DND-41 (cell line): Measurements from ENCODE around the gene PAGE2.

ENCODE experiments used
- ATAC-seq: fragments of 200-7000 bp; cut with Tn5 transposase; 3 replicates; pipeline ENCODE4 v1.9.1; 2021; ENCODE audit warnings: low read depth; ENCODE audit not compliant: insufficient read depth
- DNase-seq: peaks from one replicate; pipeline ENCODE4 v3.0.0-alpha.2; 2020
- H2AFZ ChIP-seq: 2 replicates; pipeline ENCODE4 v1.6.0; 2012; ENCODE audit warnings: low read depth, low read length
- H3K27ac ChIP-seq: 2 replicates; pipeline ENCODE4 v1.5.1; 2012; ENCODE audit warnings: low read length, inconsistent platforms
- H3K27me3 ChIP-seq: fragments of 200-600 bp; sonication (generic); 2 replicates; pipeline ENCODE4 v1.6.0; 2012; ENCODE audit warnings: low read length, mild to moderate bottlenecking, inconsistent platforms; ENCODE audit not compliant: insufficient read depth, poor library complexity
- H3K36me3 ChIP-seq: 2 replicates; pipeline ENCODE4 v1.5.1; 2012; ENCODE audit warnings: low read length, inconsistent platforms; ENCODE audit not compliant: insufficient read depth
- H3K4me1 ChIP-seq: 2 replicates; pipeline ENCODE4 v1.5.1; 2012; ENCODE audit warnings: mild to moderate bottlenecking, low read length; ENCODE audit not compliant: insufficient read depth
- H3K4me2 ChIP-seq: 2 replicates; pipeline ENCODE4 v1.6.0; 2012; ENCODE audit warnings: mild to moderate bottlenecking, moderate library complexity, low read length, inconsistent platforms; ENCODE audit not compliant: insufficient read depth
- H3K4me3 ChIP-seq, 2 experiments: fragments of 200-600 bp in 1 of 2; shearing (Covaris generic) in 1 of 2; 2 replicates each; pipeline ENCODE4 v1.5.1; 2012 to 2016; ENCODE audit warnings: inconsistent platforms in 2 of 2, low read length in 2 of 2, mild to moderate bottlenecking in 2 of 2, low read depth in 1 of 2, moderate library complexity in 1 of 2
- H3K79me2 ChIP-seq: 2 replicates; pipeline ENCODE4 v1.6.0; 2012; ENCODE audit warnings: low read length, inconsistent platforms; ENCODE audit not compliant: insufficient read depth
- H3K9ac ChIP-seq: 2 replicates; pipeline ENCODE4 v1.6.0; 2012; ENCODE audit warnings: low read depth, mild to moderate bottlenecking, inconsistent platforms, low read length, moderate library complexity
- H3K9me3 ChIP-seq: 2 replicates; pipeline ENCODE4 v1.5.1; 2012; ENCODE audit warnings: low read length, moderate library complexity, mild to moderate bottlenecking, inconsistent platforms; ENCODE audit not compliant: insufficient read depth, severe bottlenecking
- H4K20me1 ChIP-seq: 2 replicates; pipeline ENCODE4 v1.6.0; 2012; ENCODE audit warnings: low read length; ENCODE audit not compliant: insufficient read depth
- CTCF ChIP-seq: IDR thresholded peaks from 2 replicates; pipeline ENCODE4 v1.5.1; 2012; ENCODE audit warnings: borderline replicate concordance, low read length, moderate library complexity, mild to moderate bottlenecking; ENCODE audit not compliant: poor library complexity, severe bottlenecking; ENCODE audit errors: extremely low read depth
- EZH2 ChIP-seq: IDR thresholded peaks from 3 replicates; pipeline ENCODE4 v1.6.1; 2012; ENCODE audit warnings: borderline replicate concordance, low read depth, mild to moderate bottlenecking, moderate library complexity, low read length, inconsistent platforms; ENCODE audit not compliant: severe bottlenecking

PAGE2 gene

GRCh38 chrX:55074851-55075467, 13.9 kb upstream of the PAGE2 start, which contains the start of gene PAGE2B:
Gene PAGE2B, plus strand, starts transcription at chrX:55075030. Its CDS starts 1,012 bp downstream, at chrX:55076042.
- H3K4me1 ChIP-seq = no peaks in the 10 kb centered on the region
- H3K9ac ChIP-seq = no peak within 1 kb of the TSS
- no peak within 1 kb of the TSS for H3K4me2 ChIP-seq
- DNase-seq (no peak), ATAC-seq (no peak)
- H2AFZ ChIP-seq = no peak within 1 kb of the TSS
- no peaks in the 10 kb centered on the region for H3K27me3 ChIP-seq
- no peaks in the 10 kb centered on the region for H3K36me3 ChIP-seq
- H3K9me3 ChIP-seq = no peaks in the 10 kb centered on the region
- H3K27ac ChIP-seq = no peak within 1 kb of the TSS
- no peaks in the 10 kb centered on the region for H3K79me2 ChIP-seq
- H4K20me1 ChIP-seq = no peaks in the 10 kb centered on the region
- H3K4me3 ChIP-seq = no peak within 1 kb of the TSS
- TF ChIP-seq EZH2 (no peak), CTCF (no peak)

GRCh38 chrX:55098691-55099090, 9.9 kb downstream of the PAGE2 start:
- Histone ChIP-seq H3K36me3 (no peaks in the 10 kb centered on the region), H3K4me3 (no peak overlapping the region), H3K4me1 (no peaks in the 10 kb centered on the region), H3K9me3 (no peaks in the 10 kb centered on the region), H4K20me1 (no peaks in the 10 kb centered on the region), H3K27me3 (no peaks in the 10 kb centered on the region), H3K79me2 (no peaks in the 10 kb centered on the region), H2AFZ (no peak overlapping the region), H3K27ac (no peak overlapping the region), H3K9ac (no peak overlapping the region), H3K4me2 (no peak overlapping the region)
- no peak for TF ChIP-seq CTCF
- TF ChIP-seq EZH2 = no peak
- no peak for DNase-seq
- no peak for ATAC-seq

GRCh38 chrX:55099162-55099561, 10.3 kb downstream of the PAGE2 start:
- TF ChIP-seq CTCF (no peak), EZH2 (no peak)
- Histone ChIP-seq H3K4me3 (no peak overlapping the region), H3K36me3 (no peaks in the 10 kb centered on the region), H3K4me1 (no peaks in the 10 kb centered on the region), H4K20me1 (no peaks in the 10 kb centered on the region), H3K27ac (no peak overlapping the region), H3K27me3 (no peaks in the 10 kb centered on the region), H3K9ac (no peak overlapping the region), H2AFZ (no peak overlapping the region), H3K9me3 (no peaks in the 10 kb centered on the region), H3K4me2 (no peak overlapping the region), H3K79me2 (no peaks in the 10 kb centered on the region)
- DNase-seq (no peak), ATAC-seq (no peak)
